GM21576 (cell line): Measurements from ENCODE around the gene JAKMIP3.
"Not testable (repeated sequence)": the region's sequence is repeated elsewhere in the genome, so short reads cannot be mapped to it uniquely, and the experiment has no call there.

ENCODE experiments used
- ATAC-seq: cut with Tn5 transposase; IDR thresholded peaks from one replicate; pipeline ENCODE4 v1.9.1; 2021; ENCODE audit warnings: mild to moderate bottlenecking, moderate library complexity; ENCODE audit not compliant: unreplicated experiment

The JAKMIP3 gene

GRCh38 chr10:132064082-132064755 is 1.5 kb upstream of the JAKMIP3 start:
- ATAC-seq = no peak

DNA sequence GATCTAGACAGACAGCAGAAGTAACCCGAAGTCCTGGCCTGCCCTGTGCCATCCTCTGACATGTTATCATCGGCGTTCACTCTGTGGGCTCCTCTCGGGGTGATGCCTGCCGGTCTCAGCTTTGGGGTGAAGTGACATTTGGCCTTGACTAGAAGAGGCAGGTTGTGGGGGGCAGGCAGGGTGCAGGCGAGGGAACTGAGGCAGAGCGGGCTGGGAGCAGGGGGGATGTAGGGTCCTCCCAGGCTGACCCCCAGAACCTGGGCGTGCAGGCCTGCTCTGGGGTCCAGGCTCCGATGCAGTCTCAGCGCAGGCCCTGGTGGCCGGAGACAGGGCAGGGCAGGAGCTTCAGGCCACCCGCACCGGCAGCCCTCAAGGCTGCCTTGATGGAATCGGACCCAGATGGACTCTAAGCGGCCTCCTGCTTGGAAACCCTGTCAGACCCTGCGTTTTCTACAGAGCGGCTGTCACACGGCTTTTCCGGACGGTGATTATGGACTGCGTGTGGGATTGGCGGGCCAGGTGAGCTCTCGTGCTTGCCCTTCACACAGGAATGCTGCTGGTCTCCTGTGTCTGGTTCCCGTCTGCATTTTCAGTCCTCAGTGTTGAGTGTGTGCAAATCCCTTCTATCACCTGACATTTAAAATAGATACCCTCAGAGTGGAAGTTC is 842 bp upstream of the JAKMIP3 start:
- ATAC-seq = no peak

GRCh38 chr10:132066186-132066585 is 440 bp downstream of the JAKMIP3 start:
- ATAC-seq = no peak

GRCh38 chr10:132066812-132067211 is 1.1 kb downstream of the JAKMIP3 start:
- ATAC-seq = no peak

GRCh38 chr10:132068431-132069121 is 2.8 kb downstream of the JAKMIP3 start:
- ATAC-seq = no peak

DNA sequence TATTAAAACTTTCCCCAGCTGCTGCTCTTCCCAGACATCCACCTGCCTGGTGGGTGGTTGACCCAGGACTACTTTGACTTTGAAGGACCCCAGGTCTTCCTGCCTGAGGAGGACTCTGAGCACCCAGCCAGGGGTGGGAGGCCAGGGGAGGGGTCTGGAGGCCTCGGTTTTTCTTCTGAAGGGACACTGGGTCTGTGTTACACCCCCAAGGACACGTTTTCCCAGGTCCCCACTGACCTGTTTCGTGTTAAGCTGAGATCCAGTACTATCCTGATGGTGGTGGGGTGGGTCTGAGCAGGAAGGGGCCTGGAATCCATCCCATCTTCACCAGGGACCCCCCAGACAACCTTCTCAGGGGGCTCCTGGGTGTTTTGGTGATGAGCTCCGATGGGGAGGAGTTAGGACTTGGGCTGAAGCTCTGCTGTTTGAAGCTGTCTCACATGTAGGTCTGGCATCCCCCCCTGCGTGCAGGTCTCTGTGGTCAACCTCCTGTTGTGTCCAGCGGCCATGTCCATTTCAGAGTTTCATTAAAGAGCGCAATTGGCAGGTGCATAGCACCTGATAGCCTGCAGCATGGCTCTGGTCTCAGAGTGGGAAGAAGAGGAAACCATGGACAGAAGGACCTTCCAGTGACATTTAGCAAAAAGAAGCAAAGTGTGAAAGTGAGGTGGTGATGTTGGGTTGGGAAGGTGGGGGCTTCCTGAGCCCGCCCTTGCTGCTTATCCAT is 3.5 kb downstream of the JAKMIP3 start:
- no peak for ATAC-seq

GRCh38 chr10:132069849-132070182 is 4.1 kb downstream of the JAKMIP3 start:
- no peak for ATAC-seq

- no peak for ATAC-seq
Measured at GRCh38 chr10:132070724-132071123, 5.0 kb downstream of the JAKMIP3 start.

GRCh38 chr10:132071667-132072066 is 5.9 kb downstream of the JAKMIP3 start:
- no peak for ATAC-seq

DNA sequence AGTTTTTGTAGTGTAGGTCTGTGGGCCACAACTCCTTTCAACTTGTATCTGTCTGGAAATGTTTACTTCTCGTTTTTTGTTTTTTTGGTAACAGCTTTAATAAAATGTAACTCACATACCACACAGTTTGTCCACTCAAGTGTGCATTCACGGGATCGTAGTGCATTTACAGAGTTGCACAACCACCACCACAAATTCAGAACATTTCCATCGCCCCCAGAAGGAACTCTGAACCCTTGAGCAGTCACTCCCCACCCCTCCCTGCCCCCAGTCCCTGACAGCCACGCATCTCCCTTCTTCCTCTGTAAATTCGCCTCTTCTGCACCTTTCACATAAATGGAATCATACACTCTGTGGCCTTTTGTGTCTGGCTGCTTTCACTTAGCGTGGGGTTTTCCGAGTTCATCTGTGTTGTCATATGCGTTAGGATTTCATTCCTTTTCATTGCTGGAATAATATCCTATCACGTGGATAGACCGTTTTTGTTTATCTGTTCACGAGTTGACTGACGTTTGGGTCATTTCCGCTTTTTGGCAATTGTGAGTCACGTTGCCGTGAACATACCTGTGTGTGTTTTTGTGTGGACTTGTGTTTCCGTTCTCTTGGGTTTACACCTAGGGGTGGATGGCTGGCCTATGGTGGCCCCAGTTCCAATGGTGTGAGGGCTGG is 10.3 kb downstream of the JAKMIP3 start:
- ATAC-seq = no peak

- no peak for ATAC-seq
Measured at GRCh38 chr10:132076578-132077081, 10.9 kb downstream of the JAKMIP3 start.

DNA sequence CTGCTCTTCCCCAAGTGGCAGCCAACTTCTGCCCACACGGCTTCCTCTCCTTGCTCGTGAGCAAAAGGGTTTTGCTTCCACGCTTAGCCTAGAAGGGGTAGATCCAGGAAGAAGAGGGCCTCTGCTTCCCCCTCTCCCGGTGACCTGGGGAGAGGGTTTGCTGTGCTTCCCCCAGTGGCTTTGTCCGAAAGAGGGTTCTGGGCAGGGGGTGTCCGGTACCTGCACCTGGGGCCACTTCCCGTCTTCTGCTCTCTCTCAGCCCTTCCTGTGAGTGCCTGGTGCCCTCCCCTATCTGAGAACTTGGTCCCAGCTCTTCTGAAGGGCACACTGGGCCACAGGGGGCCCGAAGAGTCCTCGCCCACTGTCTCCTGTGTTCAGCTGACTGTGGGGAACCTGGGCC is 11.3 kb downstream of the JAKMIP3 start:
- ATAC-seq = no peak

DNA sequence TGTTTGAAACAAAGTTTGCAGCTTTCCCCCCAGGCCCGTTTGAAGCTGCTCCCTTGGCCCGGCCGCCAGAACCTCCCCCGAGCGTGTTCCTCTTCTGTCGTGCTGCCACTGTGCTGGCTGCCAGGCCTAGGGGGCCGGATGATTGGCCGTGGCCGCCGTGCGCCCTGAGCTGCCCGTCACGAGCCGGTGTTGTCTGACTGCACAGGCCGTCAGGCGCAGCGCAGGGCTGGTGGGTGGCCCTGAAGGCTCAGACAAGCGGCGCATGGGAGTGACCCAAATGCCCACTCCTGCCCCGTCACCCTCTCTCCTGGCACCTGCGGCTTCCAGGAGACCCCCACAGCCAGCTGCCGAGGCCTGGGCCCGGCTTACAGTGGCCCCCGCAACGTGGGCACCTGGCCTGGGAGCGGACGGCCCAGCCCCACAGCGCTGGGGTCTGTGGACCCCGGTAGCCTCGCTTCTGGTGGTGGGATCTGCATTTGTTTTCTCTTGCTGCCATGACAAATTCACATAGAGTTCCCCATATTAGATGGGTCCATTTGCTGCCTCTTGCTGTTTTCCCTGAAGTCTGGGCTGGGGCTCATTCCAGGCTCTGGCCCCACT is 13.1 kb downstream of the JAKMIP3 start:
- no peak for ATAC-seq

DNA sequence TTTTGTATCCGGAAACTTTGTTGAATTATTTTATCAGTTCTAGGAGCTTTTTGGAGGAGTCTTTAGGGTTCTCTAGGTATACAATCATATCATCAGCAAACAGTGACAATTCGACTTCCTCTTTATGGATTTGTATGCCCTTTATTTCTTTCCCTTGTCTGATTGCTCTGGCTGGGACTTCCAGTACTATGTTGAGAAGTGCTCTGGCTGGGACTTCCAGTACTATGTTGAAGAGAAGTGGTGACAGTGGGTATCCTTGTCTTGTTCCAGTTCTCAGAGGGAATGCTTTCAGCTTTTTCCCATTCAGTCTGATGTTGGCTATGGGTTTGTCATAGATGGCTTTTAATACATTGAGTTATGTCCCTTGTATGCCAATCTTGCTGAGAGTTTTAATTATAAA is 18.6 kb downstream of the JAKMIP3 start:
- ATAC-seq = not testable (repeated sequence)

DNA sequence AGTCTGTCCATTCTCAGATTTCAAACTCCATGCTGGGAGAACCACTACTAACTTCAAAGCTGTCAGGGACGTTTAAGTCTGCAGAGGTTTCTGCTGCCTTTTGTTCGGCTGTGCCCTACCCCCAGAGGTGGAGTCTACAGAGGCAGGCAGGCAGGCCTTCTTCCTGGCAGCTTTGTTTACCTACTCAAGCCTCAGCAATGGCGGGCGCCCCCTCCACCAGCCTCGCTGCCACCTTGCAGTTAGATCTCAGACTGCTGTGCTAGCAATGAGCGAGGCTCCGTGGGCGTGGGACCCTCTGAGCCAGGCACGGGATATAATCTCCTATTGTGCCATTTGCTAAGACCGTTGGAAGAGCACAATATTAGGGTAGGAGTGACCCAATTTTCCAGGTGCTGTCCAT is 27.5 kb downstream of the JAKMIP3 start:
- not testable (repeated sequence) for ATAC-seq

DNA sequence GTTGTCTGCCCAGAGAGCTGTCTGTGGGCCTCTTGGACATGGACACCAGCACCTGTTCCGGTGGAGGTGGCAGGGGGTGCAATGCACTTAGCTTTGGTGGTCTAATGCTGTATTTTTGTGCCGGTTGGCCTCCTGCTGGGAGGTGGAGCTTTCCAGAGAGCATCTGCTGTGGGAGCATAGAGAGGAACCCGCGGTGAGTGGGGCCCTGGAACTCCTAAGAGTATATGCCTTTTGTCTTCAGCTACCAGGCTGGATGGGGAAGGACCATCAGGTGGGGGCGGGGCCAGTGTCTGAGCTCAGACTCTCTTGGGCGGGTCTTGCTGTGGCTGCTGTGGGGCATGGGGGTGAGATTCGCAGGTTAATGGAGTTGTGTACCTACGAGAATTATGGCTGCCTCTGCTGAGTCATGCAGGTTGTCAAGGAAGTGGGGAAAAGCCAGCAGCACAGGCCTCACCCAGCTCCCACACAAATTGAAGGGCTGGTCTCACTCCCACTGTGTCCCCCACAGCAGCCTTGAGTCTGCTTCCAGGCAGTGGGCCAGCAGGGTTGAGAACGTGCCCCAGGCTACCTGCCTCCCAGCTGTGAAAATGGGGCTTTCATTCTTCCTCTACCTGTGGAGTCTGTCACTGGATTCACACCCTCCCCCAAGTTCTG is 29.0 kb downstream of the JAKMIP3 start:
- ATAC-seq = no peak

DNA sequence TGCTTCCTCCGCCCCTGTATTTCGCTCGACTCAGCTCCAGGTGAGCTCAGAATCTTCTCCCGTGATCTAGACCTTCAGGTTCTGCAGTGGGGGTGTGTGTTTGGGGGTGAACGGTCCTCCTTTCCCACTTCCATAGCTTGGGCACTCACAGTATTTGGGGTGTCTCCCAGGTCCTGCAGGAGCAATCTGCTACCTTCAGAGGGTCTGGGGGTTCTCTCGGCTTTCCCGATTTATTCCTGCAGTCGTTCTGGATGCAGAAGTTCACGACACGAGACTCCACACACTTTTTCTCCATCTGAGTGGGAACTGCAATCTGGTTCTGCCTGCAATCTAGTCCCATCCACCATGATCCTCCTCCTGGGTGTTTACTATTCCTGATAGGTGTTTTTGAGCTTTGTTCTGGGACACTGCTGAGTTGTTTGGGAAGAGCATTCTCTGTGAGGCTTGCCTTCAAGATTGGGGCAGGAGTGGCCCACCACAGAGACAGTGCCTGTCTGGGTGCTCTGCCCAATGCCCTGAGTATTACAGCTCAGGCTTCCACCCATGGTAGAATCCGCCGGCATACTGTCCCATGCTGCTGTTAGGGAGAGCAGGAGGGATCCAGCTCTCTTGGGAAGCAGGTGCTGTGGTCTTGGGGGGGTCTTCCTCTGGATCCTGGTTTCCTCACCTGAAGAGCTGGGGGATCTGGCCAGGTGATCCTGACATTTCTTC is 29.8 kb downstream of the JAKMIP3 start:
- no peak for ATAC-seq

GRCh38 chr10:132096223-132096622 is 30.5 kb downstream of the JAKMIP3 start:
- no peak for ATAC-seq

GRCh38 chr10:132096863-132097478 is 31.2 kb downstream of the JAKMIP3 start:
- ATAC-seq = no peak
